Measurements from ENCODE around the gene GJA1.
"Not testable (repeated sequence)": the region's sequence is repeated elsewhere in the genome, so short reads cannot be mapped to it uniquely, and the experiment has no call there.

Gene GJA1

GRCh38 chr6:121435444-121436069 is at the start of gene GJA1:
GJA1 (plus strand) TSS chr6:121435646; CDS start chr6:121446848, 11,202 bp downstream.
- no peak for DNase-seq

GRCh38 chr6:121386551-121386950 is 48.9 kb upstream of the GJA1 start:
- DNase-seq, result not testable (repeated sequence)

DNA sequence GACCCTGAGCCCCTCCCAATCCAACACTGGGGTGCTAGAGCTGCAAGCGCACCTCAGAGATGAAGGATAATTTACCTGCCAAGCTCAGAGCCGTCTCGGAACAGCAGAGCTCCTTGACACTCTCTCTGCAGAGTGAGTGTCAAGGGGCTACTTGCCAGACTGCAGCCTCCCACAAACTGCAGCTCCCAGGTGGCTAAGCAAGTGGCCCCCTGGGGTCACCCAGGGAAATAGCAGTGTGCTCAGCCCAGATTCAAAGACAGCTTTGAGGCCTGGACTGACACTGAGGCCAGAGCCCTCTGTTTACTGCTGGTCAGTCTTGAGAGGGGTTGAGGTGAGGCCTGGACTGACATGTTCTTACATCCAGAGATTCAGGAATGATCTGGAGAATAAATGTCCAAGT is 46.0 kb upstream of the GJA1 start:
- no peak for DNase-seq

DNA sequence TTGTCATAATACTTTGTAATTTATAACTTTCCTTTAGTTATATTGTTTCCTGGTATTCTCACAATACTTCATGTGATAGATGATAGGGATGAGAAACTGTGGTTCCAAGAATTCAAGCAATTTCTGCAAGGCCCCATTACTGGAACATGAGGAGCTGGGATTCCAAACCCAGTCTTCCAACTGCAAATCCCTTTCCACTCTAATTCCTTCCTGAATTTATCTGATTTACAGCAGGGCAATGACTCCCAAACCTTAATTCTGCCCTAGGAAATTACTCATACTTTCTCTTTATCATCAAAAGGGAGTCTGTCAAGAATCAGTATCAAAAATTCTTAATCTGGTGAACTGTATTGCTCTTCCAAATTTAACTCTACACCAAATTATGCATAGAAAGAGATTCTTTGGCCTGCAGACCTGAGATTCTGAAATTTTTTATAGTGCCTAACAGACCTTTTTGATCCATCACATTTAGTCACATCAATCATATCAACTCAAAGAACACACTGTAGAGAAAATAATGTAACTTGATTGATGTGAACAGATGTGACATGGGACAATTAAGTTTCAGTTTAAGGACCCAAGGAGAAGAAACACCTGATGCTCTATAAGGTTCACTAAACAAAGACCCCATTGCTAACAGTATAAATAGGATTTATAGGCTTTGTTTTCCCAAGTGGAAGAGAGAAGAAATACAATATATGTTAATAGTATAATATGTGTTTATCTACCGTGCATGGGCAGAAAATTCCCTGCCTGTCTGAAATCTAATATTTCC is 41.5 kb upstream of the GJA1 start:
- no peak for DNase-seq

- DNase-seq, result no peak
Observed at GRCh38 chr6:121395736-121396135, 39.7 kb upstream of the GJA1 start.

GRCh38 chr6:121397188-121397587 is 38.3 kb upstream of the GJA1 start:
- not testable (repeated sequence) for DNase-seq

- no peak for DNase-seq
Observed at GRCh38 chr6:121398127-121398526, 37.3 kb upstream of the GJA1 start.

DNA sequence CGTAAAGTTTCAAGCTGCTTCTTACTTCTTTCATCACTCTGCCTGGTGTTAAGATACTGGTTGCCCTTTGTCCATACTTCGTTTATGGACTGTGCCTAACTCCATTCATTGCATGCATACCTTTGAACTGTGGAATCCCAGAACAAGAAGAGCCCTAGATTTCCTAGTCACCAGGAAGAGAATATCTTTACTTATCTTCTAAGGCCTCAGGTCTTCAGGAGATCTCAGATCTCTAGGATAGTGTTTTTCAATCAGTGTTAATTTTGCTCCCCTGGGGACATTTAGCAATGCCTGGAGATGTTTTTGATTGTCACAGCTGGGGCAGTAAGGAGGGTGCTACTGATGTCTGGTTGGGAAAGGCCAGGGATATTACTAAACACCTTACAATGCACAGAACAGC is 35.5 kb upstream of the GJA1 start:
- no peak for DNase-seq

DNA sequence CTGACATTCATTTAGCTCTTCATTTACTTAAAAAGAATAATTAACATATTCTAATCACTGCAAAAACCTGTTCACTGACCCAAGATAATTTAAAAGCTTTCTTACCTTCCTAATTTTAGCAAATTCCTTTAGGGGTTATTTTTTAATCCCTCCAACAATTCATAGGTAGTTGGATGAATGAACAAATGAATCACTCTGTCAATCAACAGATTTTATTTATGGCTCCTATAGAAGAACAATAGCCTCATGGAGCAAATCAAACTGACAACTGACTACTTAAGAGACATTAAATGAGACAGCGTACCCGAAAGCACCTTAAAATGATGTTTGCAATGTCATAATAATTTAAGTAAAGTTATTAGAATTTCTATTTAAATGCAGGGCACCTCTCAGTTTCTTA is 31.5 kb upstream of the GJA1 start:
- DNase-seq, result no peak

DNA sequence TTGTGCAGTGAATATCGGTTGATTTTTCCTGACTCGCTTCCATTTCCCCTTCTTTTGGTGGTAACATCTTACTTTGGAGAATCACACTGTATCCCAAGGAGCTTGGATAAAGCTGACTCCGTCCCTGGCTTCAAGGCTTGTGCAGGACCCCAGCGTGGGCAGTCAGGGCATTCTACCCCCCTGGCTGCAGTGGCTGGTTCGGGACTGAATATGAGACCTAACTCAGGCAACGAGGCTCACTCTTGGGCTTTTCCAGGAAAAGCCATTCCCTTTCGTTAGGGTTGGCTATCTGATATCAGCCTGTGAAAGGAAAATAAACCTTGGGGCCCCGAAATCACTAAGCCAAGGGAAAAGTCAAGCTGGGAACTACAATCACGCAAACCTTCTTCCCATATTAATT is 30.1 kb upstream of the GJA1 start:
- no peak for DNase-seq

DNA sequence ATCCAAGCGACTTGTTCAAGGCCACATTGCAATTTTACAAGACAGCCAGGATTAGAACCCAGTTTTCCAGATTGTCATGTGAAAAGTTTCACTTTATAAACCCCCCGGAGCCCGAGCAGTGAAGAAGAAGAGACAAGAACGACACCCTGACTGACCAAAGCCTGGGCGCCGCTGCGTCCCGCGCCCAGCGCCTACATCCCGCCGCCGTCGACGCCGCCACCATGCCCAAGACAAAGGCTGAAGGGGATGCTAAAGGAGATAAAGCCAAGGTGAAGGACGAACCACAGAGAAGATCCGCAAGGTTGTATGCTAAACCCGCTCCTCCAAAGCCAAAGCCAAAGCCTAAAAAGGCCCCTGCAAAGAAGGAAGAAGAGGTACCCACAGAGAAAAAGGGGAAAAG is 27.1 kb upstream of the GJA1 start:
- DNase-seq, result no peak

GRCh38 chr6:121413879-121414278 is 21.6 kb upstream of the GJA1 start:
- no peak for DNase-seq

- DNase-seq, result no peak
Observed at GRCh38 chr6:121418346-121418745, 17.1 kb upstream of the GJA1 start.

DNA sequence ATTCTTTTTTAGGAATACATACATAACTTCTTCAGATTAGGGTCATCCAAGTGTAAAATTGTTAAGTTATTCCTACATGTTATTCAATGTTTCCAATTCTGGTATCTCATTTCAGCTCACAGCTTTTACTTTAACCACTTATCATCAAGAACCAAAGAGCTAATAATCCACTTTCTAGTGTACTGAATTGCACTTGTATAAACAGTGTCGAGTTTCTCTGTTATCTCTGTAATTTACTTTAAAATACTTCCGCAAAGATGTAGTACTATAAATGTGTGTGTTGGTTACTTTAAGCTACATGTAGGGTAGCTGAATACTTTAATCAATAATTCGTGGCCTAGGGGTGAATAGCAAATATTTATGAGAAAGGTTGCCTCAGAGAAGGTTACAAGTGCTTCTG is 8.8 kb upstream of the GJA1 start:
- DNase-seq, result no peak

DNA sequence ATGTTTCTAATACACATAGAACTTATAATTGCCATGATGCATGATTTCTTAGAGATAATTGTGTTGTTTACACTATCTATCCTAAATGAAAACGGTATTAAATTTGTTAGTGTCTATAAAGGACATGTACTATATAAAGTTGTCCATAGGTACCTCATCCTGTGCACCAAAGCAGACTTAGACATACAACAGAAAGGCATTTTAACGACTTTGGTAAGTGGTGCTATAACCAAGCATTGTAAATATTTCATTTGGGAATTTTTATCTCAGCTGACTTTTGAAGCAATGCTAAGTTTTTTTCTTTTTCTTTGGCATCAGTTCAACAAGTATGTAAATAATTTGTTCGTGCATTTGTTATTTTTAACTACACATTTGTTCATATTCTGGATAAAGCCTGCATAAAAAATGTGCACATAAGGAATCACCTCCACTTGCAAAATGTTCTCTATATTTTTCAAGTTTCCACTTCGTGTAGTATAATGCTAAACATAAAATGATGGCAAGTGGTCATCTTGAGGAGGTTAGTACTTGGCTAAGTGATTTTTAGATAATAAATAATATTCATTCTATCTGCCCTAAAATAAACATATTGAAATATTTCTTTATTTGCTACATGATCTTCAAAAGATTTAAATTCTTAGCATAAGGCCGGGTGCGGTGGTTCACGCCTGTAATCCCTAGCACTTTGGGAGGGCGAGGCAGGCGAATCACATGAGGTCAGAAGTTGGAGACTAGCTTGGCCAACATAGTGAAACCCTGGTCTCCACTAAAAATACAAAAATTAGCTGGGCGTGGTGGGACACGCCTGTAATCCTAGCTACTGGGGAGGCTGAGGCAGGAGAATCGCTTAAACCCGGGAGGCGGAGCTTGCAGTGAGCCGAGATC is 6.3 kb upstream of the GJA1 start:
- DNase-seq, result no peak

GRCh38 chr6:121430514-121431460 is 4.7 kb upstream of the GJA1 start:
- peak; percentile 29 for DNase-seq

DNA sequence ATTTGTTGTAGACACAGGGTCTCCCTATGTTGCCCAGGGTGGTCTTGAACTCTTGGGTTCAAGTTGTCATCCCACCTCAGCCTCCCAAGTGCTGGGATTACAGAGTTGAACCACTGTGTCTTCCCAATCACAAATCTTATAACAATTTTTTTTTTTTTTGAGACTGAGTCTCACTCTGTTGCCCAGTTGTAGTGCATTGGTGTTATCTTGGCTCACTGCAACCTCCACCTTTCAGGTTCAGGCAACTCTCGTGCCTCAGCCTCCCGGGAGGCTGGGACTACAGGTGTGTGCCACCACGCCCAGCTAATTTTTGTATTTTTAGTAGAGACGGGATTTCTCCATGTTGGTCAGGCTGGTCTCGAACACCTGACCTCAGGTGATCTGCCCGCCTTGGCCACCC is 3.7 kb upstream of the GJA1 start:
- not testable (repeated sequence) for DNase-seq

GRCh38 chr6:121434037-121434770 is 1.2 kb upstream of the GJA1 start:
- no peak for DNase-seq

DNA sequence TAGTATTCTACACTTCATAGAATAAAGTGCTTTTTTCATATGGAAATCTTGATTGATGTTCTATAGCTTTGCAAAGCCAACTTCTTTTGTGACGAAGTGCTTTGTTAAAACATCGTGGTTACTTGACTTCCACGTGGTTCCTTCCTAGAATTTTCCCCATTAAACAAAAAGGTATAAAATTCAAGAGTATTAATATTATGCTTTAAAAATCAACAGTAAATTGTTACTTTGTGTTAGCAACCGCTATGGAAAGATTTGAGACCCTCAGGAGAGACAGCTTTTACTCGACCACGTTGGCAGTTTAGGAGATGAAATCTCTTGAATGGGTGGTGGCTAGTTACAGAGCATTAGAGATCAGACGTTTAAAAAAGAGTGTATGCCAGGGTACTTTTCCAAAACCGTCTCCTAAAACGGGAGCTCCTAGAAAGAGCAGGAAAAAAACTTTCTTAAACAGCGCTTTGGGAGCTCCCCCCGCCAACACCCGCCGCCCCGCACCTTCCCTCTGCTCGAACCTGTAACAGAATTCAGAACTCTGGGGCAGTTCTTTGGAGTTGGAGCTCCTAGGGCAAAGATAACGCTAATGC is 920 bp downstream of the GJA1 start:
- DNase-seq, result peak; percentile 8

DNA sequence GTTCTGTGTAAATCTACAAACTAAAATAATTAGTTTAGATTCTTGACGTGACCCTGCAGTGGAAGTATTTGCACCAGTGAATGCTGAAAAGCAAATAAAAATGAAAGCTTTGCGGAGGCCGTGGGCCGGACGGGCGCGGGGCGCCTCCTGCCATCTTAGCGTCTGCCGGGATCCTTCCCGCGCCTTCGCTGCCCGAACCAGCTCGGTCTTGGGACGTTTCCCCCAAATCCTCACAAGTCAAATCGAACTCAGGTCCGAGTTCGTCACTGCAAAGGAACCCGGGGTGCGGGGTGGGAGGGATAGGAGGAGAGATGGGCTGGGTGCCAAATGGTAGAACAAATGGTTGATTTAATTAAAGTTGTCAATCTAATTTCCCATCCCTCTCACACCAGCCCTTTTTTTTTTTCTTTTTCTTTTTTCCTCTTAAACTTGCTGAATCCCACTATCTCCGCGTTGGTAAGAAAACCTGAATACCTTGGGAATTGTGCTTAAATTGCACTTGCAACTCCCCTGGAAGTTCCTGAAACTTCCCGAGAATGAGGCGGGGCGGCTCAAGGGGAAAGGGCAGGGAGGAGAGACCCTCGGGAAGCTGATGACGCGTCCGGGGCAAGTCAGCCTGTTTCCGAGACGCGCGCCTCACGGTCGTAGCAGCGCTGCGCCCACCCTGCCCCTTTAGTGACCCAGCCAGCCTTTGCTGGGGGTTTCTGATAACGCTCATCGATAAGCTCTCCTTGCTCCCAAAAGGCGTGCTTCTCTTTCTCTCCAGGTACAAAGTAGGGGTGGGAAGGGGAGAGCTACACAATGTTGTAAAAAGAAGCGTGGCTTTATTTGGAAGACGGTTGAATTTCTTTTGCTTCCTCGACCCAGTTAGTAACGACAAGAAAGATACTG is 1.8 kb downstream of the GJA1 start:
- DNase-seq, result peak; percentile 29
